Fibroblast of skin of scalp (primary cell): ENCODE results near the gene MS4A6E.

ENCODE experiments used
- DNase-seq: peaks from one replicate; pipeline ENCODE4 v3.0.0-alpha.2; 2013

The MS4A6E gene

GRCh38 chr11:60376601-60377000 is 49.5 kb downstream of the MS4A6E start:
- no peak for DNase-seq

DNA sequence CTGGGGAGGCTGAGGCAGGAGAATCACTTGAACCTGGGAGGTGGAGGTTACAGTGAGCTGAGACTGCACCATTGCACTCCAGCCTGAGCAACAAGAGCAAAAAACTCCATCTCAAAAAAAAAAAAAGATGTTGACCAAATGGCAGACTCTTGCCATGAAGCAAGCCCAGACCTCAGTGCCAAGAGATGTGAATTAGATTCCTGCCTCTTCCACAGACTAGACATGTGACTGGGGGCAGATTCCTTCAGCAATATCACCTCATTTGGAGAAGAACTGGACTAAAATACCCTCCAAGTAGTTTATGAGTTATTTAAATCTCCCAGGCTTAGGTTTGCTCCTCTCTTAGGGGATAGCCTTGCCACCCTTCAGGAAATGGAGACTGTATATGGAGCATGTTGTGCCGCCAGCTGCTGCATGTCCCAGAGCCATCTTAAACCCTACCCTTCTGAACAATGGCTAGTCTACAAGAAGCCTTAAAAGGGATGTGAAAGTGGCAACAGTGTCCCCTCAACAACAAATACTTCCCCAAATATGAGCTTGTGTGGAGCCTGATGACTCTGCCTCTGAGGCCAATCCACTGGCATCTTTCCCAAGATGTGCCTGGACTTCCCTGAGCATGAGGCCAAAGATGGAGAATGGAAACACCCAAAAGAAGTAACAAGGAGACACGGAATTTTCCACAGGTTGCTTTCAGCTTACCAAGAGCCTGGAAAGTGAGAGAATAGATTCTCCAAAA is 50.5 kb downstream of the MS4A6E start:
- no peak for DNase-seq

- DNase-seq, result no peak
Observed at GRCh38 chr11:60378354-60378753, 51.3 kb downstream of the MS4A6E start, which contains the start of gene MS4A7. TSS of gene MS4A7 (plus strand) at chr11:60378532. CDS start at chr11:60383142, 4,610 bp downstream.

DNA sequence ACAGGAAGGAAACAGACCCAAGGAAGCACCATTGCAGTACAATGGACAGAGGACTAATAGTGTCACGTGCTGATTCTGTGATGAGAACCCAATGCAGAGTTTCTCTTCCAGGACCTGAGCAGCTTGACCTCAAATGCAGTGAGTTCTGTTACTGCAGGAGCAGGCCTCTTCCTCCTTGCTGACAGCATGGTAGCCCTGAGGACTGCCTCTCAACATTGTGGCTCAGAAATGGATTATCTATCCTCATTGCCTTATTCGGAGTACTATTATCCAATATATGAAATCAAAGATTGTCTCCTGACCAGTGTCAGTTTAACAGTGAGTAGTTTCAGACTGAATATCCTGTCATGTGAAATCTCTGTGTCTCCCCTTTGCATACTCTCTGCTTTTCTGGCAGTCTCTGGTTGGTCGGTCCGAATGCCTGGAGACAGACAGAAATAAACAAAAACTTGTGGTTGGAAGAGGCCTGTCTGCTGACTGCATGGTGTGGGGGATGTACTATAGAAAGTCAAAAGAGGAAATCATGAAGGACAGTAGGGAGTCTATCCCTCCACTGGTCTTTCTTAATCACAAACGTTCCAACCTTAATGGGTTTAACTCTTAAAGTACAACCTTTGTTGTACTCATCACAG is 62.3 kb downstream of the MS4A6E start:
- DNase-seq, result no peak

GRCh38 chr11:60390419-60390818 is 63.4 kb downstream of the MS4A6E start:
- no peak for DNase-seq
